Left ventricle myocardium superior (tissue), 1 donor: Measurements from ENCODE around the gene USP16. TPM values are rescaled to one million over a fixed set of nuclear protein-coding genes. Genes with fewer than 3 reads are reported as not detected.
"Not testable (repeated sequence)": the region's sequence is repeated elsewhere in the genome, so short reads cannot be mapped to it uniquely, and the experiment has no call there.

Experiments used
- ATAC-seq: fragments of 200-7000 bp; cut with Tn5 transposase; one replicate; pipeline ENCODE4 v1.9.1; 2020; ENCODE audit warnings: mild to moderate bottlenecking, moderate library complexity
- DNase-seq: peaks from one replicate; pipeline ENCODE4 v3.0.0-alpha.2; 2020
- intact Hi-C: fragments of 100-400 bp; cut with micrococcal nuclease; formaldehyde crosslinking; loops from one replicate; pipeline ENCODE4 v1.11.0; 2022
- long read RNA-seq: library from polyadenylated mRNA; unstranded; transcript quantifications from one replicate; pipeline ENCODE4 v2.0.0, GENCODE V29; 2021
- total RNA-seq: library from RNA; stranded (reverse); fragmentation: NEBNext Ultra II Directional; extraction: Animal tissue kit (Norgen Biotek cat#: 25700); gene quantifications from one replicate; pipeline ENCODE4 v1.2.1, GENCODE V29; 2021
- donor health status: DM: no; HTN: yes; CAD: no; lungs with severe emphysema.

The USP16 gene
- total RNA-seq, result 30.5 TPM
- long read RNA-seq, partial matches to known transcripts, result 17 of 29 reads
- long read RNA-seq, other reads (novel, unspliced or antisense), result 3 of 29 reads

- peak; percentile 94 for DNase-seq
- intact Hi-C loops, result no loop called here
- peak; percentile 98 for ATAC-seq
These were observed at the start of gene USP16 for GRCh38 chr21:29024474-29025327. USP16 (plus strand) TSS chr21:29024668; CDS start chr21:29027914, 3,246 bp downstream.

- peak; percentile 69 for ATAC-seq
- no peak for DNase-seq
- intact Hi-C loops, result no loop called here
These were observed 49.1 kb upstream of the USP16 start for GRCh38 chr21:28975397-28975796.

GRCh38 chr21:28979092-28979491 is 45.4 kb upstream of the USP16 start:
- intact Hi-C loops, result no loop called here
- DNase-seq (no peak), ATAC-seq (no peak)

- intact Hi-C loops, result no loop called here
- DNase-seq (no peak), ATAC-seq (no peak)
These were observed 41.8 kb upstream of the USP16 start for GRCh38 chr21:28982637-28983036.

- ATAC-seq (no peak), DNase-seq (no peak)
- intact Hi-C loops, result no loop called here
These were observed 37.8 kb upstream of the USP16 start for GRCh38 chr21:28986677-28987076.

GRCh38 chr21:28988146-28988545 is 36.3 kb upstream of the USP16 start:
- ATAC-seq, DNase-seq, intact Hi-C loops: not testable (repeated sequence)

- intact Hi-C loops, result no loop called here
- peak; percentile 5 for ATAC-seq
- no peak for DNase-seq
These were observed 32.5 kb upstream of the USP16 start for GRCh38 chr21:28991861-28992525.

- DNase-seq, result peak; percentile 98
- peak; percentile 100 for ATAC-seq
- intact Hi-C loops, result no loop called here
These were observed 31.8 kb upstream of the USP16 start, which contains the start of gene LTN1 for GRCh38 chr21:28992526-28993292. LTN1 (minus strand) TSS chr21:28992877; CDS start chr21:28992805, 72 bp downstream.

- DNase-seq, result no peak
- ATAC-seq, result no peak
- intact Hi-C loops, result no loop called here
These were observed 31.2 kb upstream of the USP16 start for GRCh38 chr21:28993293-28993629.

- intact Hi-C loops, result no loop called here
- ATAC-seq, result peak; percentile 100
These were observed 21.9 kb upstream of the USP16 start for GRCh38 chr21:29002442-29003144.

GRCh38 chr21:29005696-29006095 is 18.8 kb upstream of the USP16 start:
- ATAC-seq (no peak), DNase-seq (no peak)
- intact Hi-C loops, result no loop called here

More at GRCh38 chr21:29002442-29003144, 21.9 kb upstream of the USP16 start:
- DNase-seq, result peak; percentile 97

- ATAC-seq (no peak), DNase-seq (no peak)
- intact Hi-C loops, result no loop called here
These were observed 17.3 kb upstream of the USP16 start for GRCh38 chr21:29007135-29007534.

GRCh38 chr21:29007810-29008209 is 16.7 kb upstream of the USP16 start:
- DNase-seq, result no peak
- intact Hi-C loops, result no loop called here
- ATAC-seq, result no peak

GRCh38 chr21:29008367-29008766 is 16.1 kb upstream of the USP16 start:
- ATAC-seq (no peak), DNase-seq (no peak)
- intact Hi-C loops, result no loop called here

- ATAC-seq, intact Hi-C loops, DNase-seq: not testable (repeated sequence)
These were observed 13.2 kb upstream of the USP16 start for GRCh38 chr21:29011236-29011635.

- no peak for ATAC-seq
- intact Hi-C loops, result no loop called here
These were observed 6.7 kb upstream of the USP16 start for GRCh38 chr21:29017639-29018237.

GRCh38 chr21:29018540-29018939 is 5.9 kb upstream of the USP16 start:
- ATAC-seq, result peak; percentile 35
- intact Hi-C loops, result no loop called here
- DNase-seq, result no peak

More at GRCh38 chr21:29017639-29018237, 6.7 kb upstream of the USP16 start:
- no peak for DNase-seq

- ATAC-seq (no peak), DNase-seq (no peak)
- intact Hi-C loops, result no loop called here
These were observed 2.3 kb upstream of the USP16 start for GRCh38 chr21:29022166-29022565.

- no peak for ATAC-seq
- no peak for DNase-seq
- intact Hi-C loops, result no loop called here
These were observed 853 bp downstream of the USP16 start for GRCh38 chr21:29025328-29025713.
